ENCODE data around the gene STX5. TPM values are rescaled to one million over a fixed set of nuclear protein-coding genes. Genes with fewer than 3 reads are reported as not detected.

STX5 gene
- total and polyA plus RNA-seq, 10 of the 15 experiments (the other 5 are each of a cell fraction or from before 2014, with no cell fraction given) = 3.8 to 35.4 (median 27.4) TPM

DNA sequence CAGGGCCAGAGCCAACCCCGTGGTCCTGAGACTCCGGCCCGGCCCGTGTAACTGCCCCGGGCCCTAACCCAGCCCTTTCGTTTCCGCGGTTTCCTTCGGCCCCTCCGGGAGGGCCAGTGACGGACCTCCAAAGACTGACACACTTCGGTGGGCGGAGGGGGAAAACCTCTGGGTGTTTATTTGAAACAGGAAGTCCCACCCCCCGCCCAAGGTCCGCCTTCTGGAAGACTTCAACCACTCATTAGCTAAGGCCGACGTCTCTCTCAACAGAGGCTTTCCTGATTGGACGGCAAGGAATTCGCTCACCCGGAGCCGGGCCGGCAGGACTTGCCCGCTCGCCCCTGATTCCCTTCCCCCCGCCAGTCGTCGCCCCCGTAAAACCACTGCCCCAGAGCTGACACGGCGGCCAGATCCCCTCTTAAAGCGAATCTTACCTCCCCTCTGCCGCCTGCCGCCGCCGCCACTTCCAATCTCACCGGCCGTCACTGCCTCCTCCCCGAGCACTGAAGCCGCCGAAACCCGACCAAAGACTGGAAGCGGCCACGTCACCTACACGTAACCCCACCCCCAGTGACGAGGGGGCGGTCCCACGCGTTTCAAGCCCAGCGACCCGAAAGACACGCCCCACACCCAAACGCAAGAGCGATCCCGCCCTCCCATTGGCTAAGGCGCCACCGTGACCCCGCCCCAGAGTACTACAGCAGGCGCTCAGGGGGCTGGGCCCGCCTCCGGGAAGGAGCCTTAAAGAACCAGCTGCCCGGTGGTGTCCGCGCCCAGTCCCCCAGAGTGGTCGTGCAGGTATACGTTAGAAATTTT lies at the start of gene STX5 (continued):
- TF ChIP-seq, protein P1, sequence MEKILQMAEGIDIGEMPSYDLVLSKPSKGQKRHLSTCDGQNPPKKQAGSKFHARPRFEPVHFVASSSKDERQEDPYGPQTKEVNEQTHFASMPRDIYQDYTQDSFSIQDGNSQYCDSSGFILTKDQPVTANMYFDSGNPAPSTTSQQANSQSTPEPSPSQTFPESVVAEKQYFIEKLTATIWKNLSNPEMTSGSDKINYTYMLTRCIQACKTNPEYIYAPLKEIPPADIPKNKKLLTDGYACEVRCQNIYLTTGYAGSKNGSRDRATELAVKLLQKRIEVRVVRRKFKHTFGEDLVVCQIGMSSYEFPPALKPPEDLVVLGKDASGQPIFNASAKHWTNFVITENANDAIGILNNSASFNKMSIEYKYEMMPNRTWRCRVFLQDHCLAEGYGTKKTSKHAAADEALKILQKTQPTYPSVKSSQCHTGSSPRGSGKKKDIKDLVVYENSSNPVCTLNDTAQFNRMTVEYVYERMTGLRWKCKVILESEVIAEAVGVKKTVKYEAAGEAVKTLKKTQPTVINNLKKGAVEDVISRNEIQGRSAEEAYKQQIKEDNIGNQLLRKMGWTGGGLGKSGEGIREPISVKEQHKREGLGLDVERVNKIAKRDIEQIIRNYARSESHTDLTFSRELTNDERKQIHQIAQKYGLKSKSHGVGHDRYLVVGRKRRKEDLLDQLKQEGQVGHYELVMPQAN (conservative IDR thresholded peaks at IDR 0.05) = peak; percentile 14; the same call in 1 of the 2 replicates
- TF ChIP-seq TAF1 (IDR thresholded peaks at IDR 0.05; ENCODE audit: borderline replicate concordance, low read depth, low read length) = peak; percentile 97
- no peak for TF ChIP-seq ASH2L (IDR thresholded peaks at IDR 0.05; ENCODE audit: borderline replicate concordance, low read depth)
- TF ChIP-seq RAD21 (IDR thresholded peaks at IDR 0.05; ENCODE audit: insufficient read depth, low read depth, low read length) = no peak
- no peak for TF ChIP-seq BCLAF1 (IDR thresholded peaks at IDR 0.05)
- TF ChIP-seq, protein P2, sequence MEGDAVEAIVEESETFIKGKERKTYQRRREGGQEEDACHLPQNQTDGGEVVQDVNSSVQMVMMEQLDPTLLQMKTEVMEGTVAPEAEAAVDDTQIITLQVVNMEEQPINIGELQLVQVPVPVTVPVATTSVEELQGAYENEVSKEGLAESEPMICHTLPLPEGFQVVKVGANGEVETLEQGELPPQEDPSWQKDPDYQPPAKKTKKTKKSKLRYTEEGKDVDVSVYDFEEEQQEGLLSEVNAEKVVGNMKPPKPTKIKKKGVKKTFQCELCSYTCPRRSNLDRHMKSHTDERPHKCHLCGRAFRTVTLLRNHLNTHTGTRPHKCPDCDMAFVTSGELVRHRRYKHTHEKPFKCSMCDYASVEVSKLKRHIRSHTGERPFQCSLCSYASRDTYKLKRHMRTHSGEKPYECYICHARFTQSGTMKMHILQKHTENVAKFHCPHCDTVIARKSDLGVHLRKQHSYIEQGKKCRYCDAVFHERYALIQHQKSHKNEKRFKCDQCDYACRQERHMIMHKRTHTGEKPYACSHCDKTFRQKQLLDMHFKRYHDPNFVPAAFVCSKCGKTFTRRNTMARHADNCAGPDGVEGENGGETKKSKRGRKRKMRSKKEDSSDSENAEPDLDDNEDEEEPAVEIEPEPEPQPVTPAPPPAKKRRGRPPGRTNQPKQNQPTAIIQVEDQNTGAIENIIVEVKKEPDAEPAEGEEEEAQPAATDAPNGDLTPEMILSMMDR (IDR thresholded peaks at IDR 0.05 in 2 of 3, conservative IDR thresholded peaks at IDR 0.05 in 1 of 3; ENCODE audit: control insufficient read depth in 2 of 3, extremely low read depth in 1 of 3, insufficient read depth in 1 of 3, low read depth in 3 of 3, low read length in 3 of 3) = no peak
- TF ChIP-seq ZZZ3 (IDR thresholded peaks at IDR 0.05; ENCODE audit: control insufficient read depth, insufficient read length, low read depth) = no peak
- TF ChIP-seq BMI1 (IDR thresholded peaks at IDR 0.05; ENCODE audit: borderline replicate concordance) = no peak
